Activated CD4-positive, CD25-positive, alpha-beta regulatory T cell (primary cell): ENCODE results near the gene GALNT12.

Source experiments
- DNase-seq, 4 experiments: peaks; one replicate each; lab custom pipeline; 2025; lab: John Stamatoyannopoulos, UW

Gene GALNT12

DNA sequence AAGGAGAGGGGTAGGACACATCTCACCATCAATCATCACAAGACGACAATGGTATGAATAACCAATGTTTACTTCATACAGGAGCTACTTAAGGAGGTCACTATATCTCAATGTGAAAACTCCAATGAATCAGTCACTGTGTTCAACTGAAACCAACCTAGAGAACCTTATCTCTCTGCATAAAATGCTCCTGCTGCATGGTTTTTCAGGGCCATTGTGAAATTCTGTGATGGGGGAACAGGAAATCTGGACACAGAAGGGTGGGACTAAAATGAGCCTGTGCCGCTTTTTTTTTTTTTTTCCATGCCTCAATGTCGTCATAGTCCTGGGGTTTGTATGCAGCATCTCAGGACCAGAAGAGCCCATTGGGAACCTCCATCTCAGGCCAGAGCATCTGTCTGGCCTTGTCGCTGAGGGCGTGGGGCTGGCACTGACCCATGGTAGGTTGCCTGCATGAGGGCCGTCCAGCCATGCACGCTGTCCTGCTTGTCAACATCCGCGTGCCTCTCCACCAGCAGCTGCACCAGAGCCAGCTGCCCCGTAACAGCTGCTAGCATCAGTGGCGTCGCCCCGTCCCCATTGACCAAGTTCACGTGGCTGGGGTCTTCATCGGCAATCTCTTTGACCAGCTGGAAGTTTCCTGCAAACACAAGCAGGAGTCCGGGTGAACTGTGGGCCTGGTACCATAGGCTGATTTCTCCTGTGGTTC lies 23.8 kb upstream of the GALNT12 start:
- no peak for DNase-seq

DNA sequence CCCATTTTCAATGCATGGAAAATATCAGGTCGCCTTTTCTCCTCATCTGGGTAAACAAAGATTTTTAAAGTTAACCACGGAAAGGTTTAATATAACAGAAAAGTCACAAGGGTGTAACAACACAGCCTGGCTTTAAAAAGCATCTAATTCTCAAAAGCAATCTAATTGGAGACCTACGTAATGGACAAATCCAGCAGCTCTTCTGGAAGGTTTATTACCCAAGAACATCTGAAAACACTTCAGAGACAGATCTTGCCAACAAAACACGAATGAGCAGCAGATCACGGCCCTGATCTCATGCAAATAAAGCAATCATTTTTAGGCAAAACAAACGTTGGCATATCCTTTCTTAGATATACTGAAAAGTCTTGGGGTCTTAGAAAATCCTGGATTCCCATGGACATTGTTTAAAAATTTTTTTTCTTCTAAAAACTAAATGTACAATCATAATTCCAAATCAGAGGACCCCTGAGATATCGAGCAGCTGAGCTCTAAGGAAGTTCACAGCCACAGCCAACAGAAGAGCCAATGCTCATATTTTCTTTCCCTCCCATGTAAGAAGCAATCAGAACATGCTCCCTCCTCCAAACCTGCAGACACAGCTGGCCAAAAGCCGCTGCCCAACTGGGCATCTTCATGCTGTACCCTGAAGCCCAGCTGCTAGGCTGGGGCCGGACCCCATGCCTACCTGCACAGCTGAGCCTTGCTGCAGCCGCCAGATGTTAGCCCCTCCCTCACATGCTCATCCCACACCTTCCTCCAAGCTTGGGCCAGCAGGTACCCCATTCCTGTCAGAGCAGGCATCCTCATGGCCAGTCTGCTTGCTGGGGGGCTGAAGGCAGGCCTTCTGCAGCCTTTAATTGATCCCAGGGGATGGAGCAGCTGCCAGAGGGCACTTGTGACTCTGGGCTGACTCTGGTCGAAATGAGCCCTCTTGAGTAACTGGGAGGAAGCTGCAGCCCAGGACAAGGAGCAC lies 22.4 kb upstream of the GALNT12 start:
- no peak for DNase-seq

DNA sequence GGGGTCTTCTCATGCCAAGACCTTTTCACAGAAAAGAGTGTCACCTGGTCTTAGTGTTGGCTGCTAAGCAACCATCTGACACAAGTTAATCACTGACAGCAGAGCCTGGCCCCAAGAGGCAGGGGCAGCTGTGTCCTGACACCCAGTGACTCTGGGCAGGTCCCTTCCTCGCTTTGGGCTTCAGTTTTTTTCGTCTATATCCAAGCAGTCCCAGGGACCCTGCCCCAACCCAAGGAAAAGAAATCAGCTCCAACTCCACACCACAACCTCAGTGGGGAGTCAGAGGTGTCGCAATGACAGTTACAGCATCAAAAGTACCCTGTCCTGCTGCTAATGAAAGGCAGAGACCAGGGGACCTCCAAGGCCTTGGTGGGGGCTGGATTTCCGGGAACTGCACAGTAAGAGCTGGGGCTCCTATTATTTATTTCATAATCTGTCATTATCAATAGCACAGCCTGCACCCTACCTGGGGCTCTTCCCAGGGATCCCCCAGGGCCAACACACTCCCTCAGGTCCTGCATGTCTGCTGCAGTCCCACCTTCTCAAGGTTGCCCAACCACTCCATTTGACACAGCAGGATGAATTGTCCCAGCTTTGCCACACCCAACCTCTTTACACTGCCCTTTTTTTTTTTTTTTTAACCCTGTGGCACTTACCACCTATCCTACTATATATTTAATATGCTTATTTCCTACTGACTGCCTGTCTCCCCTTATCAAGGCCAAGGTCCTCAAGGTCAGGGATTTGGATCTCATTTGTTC lies 20.5 kb upstream of the GALNT12 start:
- DNase-seq = no peak

DNA sequence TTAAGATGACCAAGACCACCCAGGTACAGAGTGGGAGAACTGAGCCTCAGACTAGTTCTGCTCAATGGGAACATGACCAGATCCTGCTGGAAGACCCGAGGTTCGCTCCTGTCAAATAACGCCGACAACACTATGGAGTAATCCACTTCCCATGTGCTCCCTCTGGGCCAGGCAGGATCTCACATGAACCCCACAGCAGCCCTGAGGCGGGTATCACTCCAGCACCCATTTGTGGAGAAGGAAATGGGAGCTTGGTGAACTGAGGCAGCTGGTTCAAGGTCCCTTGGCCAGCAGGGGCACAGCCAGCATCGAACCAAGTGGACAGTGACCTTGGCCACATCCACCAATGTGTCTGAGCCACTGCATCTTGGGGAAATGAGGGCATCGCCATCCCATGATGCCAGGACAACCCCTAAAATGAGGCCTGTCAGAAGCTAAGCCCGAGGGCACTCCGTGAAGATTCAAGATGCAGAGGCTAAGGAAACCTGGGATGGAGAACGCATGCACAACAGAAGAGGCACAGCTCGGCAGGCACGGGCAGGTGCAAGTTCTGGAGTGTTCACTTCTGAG lies 19.6 kb upstream of the GALNT12 start:
- no peak for DNase-seq

DNA sequence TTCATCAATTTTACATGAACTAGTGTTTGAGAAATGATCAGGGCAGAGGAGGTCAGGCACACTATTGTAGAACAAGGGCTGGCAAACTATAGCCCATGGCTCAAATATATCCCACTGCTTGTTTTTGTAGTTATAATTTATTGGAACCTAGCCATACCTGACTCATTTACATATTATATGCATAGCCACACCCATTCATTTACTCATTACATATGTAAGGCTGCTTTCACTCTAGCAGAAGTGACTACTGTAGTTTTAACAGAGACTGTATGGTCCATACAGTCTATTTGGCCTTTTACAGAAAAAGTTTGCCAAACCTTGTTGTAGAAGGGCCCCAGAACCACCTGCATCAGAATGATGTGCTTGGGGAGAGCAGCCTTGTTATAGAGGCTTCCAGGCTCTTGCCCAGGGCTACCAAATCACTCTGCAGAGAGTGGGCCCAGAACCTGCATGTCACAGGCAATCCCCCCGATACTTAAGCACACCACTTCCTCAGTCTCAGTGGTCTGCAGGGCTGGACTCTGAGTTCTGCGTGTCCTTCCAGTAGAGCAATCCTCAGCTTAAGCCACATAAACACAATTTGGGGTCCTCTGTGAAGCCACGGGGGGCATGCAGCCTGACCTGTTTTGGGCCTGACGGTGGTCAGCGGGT lies 17.9 kb upstream of the GALNT12 start:
- no peak for DNase-seq

DNA sequence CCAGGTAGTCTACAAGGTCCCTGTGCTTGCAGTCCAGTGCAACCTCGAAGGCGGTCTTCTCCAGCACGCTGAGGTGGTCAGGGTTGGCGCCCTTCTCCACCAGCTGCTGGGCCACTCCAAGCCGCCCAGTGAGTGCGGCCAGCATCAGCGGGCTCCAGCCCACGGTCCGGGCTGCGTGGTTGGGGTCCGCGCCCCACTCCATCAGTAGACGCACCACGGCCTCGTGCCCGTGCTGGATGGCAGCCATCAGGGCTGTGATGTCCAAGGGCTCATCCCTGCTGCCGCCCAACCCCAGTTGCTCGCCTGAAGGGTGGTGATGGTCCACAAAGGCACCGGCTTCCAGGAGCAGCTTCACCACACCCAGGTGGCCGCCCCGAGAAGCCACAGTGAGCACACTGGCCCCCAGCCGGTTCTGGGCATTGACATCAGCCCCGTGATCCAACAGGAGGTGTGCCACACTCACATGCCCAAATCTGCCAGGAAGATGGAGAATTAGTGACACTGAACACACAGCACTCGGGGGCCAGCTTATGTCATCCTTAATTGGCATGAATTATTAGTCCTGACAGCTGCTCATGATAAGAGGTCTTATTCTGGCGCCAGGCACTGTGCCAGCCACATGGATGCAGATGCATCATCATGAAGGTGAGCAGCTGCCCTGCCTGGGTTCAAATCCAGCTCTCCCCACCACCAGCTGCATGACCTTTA lies 17.2 kb upstream of the GALNT12 start:
- no peak for DNase-seq

DNA sequence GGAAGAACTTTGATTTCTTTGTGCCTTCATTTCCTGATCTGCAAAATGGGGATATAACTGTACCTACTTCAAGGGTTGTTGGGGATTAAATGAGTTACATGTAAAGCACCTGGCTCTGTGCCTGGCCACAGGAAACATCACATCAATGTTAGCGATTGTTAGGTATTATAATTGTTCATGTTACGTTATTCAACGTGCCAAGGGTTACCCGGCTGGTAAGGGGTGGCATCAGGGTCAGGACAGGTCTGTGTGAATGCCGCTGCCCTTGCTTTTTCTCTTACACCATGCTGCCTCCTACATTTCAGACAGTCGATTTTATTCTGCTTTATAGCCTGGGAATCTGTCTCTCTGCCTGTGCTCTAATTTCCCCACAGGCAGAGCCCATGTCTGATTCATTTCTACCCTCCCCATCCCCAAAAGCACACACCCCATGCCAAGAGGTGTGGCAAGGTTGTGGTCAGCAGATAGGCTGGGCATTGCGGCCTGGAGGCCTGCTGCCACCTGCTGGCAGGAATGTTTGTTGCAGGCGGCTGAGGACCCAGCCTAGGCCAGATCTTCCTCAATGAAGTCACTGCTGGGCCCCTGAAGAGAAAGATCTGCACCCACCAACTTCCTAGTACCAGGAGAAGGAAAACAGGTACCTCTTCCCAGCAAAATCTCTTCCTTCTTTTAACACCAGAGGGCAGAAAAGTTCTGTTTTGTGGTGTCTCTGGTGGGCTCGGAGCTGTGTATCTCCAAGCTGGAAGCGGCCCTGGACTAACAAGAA lies 16.4 kb upstream of the GALNT12 start:
- peak in 3 of 4 experiments; percentile 21 to 41 (median 26) for DNase-seq

DNA sequence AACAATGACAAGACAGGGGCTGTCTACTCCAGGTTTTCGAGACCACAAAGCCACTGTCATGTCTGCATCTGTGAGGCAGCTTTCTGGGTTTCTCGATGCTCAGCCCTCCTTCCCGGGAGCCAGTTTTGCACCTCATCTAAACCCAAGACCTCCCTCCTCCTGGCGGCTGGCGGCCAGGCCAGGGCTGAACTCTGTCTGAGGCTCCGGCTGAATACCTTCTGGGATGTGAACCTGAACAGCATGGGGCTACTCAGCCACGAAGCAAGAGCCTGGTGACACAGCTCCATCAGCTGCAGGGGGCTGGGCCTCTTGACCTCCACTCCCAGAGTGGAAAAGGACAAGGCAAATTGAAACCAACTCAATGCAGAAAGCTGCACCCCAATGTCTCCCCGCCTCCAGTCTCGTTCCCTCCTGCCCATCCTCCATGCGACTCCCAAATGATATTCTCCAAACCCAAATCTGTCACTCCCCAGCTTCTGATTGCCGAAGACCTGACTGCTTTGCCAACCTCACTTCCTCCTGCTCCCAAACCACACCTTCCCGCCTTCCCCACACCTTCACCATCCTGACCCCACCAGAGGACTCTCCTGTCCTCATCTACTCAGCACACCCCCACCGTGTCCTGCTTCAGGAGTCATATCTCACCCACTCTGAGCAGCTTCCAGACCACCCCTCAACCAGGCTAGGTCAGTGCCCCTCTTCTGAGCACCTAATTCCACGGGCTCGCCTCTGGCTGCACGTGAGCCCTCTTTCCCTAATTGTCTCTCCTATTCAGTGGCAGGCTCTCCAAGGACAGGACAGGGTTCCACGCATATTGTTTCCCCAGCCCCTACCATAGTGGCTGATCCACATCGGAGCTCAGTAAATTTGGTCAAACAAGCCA lies 15.6 kb upstream of the GALNT12 start:
- no peak for DNase-seq

DNA sequence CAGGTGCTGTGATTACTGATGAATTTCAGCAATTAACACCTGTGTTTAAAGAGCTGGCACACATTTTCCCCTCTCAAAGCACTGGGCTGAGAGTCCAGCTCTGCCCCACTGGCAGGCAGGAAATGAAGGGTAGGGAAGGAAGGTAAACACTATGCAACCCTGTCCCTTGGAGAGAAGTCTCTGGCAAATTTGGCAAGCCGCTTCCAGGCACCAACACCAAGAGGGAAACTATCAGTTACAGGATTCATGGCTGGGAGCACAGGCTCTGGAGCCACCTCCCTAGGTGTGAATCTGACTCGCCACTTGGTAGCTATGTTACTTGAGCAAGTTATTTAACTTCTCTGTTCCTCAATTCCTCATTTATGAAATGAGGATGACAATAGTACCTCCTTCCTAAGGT lies 14.4 kb upstream of the GALNT12 start:
- DNase-seq = no peak

DNA sequence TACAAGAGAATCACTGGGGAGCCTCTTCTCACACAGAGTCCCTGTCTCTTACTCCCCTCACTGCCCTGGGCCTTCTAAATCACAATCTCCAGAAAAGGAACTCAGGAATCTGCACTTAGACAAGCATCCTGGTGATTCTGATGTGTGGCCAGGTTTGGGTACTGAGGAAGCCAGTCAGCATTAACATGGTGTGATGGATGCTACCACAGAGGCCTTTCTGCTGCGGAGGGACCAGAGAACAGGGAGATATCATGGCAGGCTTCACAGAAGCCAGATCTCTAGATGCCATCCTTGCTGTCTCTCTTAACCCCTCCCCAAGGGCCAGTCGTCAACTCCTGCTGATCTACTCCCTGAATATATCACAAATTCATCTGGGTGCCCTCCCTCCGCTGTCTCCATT lies 12.7 kb upstream of the GALNT12 start:
- DNase-seq = no peak

DNA sequence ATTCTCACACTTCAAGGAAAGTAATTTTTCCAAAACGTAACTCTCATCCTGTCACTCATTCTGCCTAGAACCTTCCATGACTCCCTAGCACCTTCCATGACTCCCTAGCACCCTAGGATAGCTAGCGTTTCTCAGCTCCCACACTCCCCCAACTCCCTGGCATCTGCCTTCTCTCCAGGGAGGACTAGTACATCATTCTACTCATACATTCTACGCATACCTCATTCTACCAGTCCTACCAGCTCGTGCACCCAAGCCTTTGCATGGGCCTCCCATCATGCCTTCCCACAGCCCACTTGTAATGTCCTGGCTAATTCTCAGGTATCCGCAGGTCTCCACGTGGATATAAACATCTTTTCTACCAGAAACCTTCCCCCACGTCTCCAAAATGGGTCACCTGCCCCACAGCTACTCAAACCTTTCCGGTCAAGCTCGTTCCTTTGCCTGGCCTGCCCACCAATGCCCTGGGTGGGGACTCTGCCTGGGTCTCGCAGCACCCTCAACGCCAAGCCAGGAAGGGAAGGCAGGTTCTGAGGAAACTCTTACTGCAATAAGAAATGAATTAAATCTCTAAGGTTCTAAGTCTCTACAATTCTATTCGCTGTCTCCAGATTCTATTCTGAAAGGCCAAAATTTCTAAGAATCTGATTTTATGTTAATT lies 12.0 kb upstream of the GALNT12 start:
- DNase-seq = no peak

DNA sequence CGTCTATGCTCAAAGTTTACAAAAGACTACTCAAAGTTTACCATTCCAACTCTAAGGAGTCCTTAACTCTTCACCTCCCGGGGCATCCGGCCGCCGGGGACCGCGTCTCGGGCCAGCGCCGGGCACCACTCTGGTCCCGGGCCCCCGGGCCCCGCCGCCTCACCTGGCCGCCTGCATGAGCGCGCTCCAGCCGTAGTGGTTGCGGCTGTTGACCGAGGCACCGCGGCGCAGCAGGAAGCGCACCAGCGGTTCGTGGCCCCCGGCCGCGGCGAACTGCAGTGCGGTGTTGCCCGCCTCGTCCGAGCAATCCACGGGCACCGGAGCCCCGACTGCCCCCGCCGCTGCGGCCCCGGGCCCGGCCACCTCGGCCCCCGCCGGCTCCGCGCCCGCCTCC lies 11.5 kb upstream of the GALNT12 start:
- no peak for DNase-seq

DNA sequence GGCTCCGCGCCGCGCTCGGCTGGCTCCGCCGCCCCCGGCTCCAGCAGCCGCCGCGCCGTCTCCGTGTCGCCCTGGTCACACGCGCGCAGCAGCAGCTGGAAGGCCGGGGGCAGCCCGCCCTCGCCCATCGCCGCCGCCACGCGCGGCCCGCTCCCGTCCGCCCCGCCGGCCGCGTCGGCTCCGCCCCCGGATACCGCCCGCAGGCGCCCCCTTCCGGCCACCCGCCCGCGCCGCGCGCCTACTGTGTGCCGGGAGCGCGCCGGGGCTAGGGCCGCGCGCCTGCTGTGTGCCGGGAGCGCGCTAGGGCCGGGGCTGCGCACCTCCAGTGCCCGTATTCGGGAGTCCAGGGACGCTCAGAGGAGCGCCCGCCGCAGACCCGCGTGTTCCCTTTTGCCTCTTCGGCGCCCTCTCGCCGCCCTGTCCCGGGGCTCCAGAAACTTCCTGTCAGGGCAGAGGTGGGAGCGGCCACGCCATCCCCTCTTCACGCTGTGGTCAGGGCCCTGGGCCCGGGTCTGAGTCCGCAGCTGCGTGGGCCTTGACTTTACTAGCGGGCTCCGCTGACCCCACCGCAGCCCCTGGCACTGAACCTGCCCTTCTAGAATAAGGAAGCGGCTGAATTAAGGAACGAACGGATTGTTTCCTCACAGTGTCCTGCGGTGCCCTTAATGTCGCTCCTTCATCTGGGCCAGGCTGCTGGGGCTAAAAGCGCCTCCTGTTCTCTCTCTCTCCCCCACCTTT lies 10.9 kb upstream of the GALNT12 start, which contains the start of gene ANKS6:
Gene ANKS6 (minus strand): TSS at position 192 of the 738 bp plus-strand sequence. CDS start 64 bp downstream, at position 128.
- DNase-seq = peak; percentile 68 to 80 (median 72)

DNA sequence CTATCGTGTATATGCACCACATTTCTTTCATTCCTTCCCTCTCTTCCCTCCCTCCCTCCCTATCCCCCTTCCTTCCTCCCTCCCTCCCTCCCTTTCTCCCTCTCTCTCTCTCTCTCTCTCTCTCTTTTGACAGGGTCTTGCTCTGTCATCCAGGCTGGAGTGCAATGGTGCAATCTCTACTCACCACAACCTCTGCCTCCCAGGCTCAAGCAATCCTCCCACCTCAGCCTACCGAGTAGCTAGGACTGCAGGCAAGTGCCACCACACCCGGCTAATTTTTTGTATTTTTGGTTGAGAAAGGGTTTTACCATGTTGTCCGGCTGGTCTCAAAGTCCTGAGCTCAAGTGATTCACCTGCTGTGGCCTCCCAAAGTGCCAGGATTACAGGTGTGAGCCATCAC lies 10.0 kb upstream of the GALNT12 start:
- no peak for DNase-seq

DNA sequence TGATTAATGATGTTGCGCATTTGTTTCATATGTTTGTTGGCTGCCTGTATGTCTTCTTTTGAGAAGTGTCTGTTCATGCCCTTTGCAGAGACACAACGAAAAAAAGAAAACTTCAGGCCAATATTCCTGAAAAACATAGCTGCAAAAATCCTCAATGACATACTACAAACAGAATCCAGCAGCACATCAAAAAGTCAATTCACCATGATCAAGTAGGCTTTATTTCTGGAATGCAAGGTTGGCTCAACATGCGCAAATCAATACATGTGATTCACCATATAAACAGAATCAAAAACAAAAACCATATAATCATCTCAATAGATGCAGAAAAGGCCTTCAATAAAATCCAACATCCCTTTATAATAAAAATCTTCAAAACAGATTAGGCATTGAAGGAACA lies 9.2 kb upstream of the GALNT12 start:
- DNase-seq = no peak

DNA sequence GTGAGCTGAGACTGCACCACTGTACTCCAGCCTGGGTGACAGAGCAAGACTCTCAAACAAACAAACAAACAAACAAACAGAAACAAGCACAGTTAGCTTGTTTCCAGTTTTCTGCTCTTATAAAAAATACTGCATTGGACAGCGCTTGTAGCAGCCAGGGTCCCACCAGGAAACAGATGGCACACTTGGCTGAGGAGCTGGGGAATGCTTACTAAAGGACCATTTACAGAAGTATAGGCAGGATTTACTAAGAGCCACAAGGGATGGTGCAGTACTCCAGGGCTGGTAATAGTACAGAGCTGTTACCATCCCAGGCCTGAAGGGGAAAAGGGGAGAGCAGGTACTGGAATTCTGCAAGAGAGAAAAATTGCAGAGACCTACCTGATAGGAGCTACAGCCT lies 5.9 kb upstream of the GALNT12 start:
- no peak for DNase-seq

DNA sequence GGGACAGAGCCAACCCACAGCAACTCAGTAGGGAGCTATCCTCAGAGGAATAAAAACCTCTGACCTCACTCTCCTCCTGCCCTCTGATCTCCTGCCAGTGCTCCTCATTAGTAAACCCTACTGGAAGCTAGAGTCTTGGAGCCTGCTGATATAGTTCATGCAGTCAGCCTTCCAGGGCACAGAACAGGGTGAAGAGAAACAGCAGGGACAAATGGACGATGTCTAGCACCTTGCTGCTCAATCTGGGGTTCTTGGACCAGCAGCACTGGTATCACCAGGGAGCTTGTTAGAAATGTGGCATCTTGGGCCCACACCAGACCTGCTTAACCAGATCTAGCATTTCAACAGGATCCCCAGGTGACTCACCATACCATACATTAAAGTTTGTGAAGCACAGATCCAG lies 5.5 kb upstream of the GALNT12 start:
- no peak for DNase-seq

DNA sequence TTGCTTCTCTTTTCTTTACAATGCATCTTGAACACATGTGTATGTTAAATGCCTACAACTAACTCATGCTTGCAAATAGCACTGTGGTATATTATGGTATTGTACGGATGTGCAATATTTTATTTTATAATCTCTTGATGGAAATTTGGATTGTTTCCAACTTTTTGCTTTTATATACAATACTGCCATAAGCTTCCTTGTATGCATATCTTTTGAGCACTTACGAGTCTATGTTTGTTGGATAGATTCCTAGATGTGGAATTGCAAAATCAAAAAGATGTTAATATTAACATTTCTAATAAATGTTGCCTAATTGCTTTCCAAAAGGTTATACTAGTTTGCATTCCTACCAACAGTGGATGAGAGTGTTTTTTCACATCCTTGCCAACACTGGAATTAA lies 3.4 kb upstream of the GALNT12 start:
- DNase-seq = no peak
